HG03354 (cell line): ENCODE data around the gene ACOT12.

ENCODE experiments used
- ATAC-seq: cut with Tn5 transposase; IDR thresholded peaks from one replicate; pipeline ENCODE4 v1.9.1; 2021; ENCODE audit warnings: mild to moderate bottlenecking; ENCODE audit not compliant: unreplicated experiment, poor library complexity, severe bottlenecking

ACOT12 gene

GRCh38 chr5:81402192-81402930 is 8.4 kb upstream of the ACOT12 start:
- ATAC-seq = no peak

- no peak for ATAC-seq
These were observed 7.3 kb upstream of the ACOT12 start for GRCh38 chr5:81401266-81401665.

- ATAC-seq = no peak
These were observed 6.4 kb upstream of the ACOT12 start for GRCh38 chr5:81400375-81400774.

DNA sequence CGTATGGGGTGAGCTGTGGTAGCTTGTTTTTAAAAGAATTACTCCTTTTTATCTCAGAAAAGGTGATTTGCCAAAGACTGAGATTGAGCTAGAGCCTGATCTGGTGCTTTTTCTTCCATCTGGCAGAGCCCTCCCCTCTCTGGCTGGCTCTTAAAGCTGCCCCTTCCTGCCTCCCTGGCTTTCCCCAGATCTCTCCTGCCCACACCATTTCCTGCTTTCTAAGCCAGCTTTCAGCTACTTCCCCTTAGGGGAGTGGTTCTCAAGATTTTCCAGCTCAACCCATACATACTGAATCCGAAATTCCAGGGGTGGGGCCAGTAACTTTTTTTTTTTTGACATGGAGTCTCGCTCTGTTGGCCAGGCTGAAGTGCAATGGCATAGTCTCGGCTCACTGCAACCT is 4.8 kb upstream of the ACOT12 start:
- no peak for ATAC-seq

DNA sequence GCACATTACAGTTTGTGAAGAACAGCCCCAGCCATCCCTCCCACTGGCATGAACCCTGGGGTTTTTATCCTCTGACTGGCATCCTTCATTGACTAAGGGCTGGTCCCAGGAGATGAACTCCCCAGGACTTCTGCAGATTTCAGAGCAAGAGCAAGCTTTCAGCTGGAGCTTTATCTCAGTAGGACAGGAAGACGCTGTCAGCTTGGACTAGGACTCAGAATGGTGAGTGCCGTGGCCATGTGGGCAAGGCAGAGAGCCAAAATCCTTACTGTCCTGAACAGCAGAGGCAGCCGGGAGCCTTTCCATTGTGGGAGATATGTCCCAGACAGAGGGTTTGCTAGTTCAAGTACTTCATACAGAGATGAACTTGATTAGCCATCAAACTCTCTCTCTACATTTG is 3.2 kb upstream of the ACOT12 start:
- no peak for ATAC-seq

DNA sequence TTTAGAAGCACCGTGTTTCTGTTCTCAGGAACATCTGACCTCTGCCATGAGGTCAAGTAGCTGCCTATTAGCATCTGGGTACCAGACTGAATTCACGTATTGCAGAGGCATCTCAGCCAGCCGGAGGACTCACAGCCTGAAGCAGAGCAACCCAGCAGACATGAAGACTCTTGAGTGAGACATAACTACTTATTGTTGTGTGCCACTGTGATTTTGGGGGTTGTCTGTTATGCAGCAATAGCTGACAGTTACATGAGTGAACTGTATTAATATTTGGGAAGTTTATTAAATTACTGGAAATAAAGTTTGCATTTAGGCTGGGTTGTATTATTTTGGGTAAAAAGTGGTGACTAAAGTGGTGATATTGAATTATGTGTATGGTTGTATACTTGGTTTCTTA is 1.3 kb upstream of the ACOT12 start:
- no peak for ATAC-seq

DNA sequence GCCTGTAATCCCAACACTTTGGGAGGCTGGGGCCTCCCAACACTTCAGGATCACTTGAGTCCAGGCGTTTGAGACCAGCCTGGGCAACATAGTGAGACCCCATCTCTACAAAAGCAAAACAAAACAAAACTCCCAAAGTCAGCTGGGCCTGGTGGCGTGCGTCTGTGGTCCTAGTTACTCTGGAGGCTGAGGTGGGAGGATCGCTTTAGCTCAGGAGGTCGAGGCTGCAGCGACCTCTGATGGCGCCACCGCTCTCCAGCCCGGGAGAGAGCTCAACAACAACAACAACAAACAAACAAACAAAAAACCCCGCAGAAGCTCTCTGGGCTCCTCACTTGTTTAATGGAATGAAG is 528 bp downstream of the ACOT12 start:
- ATAC-seq = no peak

- ATAC-seq = no peak
These were observed 4.9 kb downstream of the ACOT12 start for GRCh38 chr5:81389025-81389424.

- no peak for ATAC-seq
These were observed 5.8 kb downstream of the ACOT12 start for GRCh38 chr5:81388169-81388568.

DNA sequence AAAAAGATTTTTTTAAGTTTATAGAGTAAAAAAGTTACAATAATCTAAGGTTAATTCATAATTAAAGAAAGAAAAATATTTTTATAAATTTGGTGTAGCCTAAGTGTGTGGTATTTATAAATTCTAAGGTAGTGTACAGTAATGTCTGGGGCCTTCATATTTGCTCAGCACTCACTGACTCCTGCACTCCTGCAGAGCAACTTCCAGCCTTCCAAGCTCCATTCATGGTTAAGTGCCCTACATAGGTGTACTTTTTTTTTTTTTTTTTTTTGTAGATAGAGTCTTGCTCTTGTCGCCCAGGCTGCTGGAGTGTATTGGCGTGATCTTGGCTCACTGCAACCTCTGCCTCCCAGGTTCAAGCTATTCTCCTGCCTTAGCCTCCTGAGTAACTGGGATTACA is 10.1 kb downstream of the ACOT12 start:
- ATAC-seq = no peak

DNA sequence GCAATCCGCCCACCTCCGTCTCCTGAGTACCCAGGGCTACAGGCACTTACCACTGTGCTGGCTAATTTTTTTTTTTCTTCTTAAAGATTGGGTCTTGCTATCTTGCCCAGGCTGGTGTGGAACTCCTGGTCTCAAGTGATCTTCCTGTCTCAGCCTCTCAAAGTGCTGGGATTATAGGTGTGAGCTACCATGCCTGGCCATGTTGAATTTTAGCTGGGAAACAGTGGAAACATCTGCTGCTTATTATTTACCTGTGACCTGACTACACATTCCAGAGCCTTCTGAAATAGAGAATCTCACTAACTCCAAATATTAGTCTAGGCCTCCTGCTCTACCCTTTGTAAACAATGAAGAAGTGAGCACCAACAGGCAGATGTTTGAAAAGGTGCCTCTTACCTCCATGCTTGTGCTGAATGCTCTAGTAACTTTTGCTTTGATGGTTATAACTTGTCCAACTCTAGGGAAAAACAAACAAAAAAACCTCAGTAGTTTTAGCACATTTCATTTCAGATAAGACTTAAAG is 22.5 kb downstream of the ACOT12 start:
- ATAC-seq = no peak

GRCh38 chr5:81370912-81371311 is 23.0 kb downstream of the ACOT12 start:
- no peak for ATAC-seq

- no peak for ATAC-seq
These were observed 28.4 kb downstream of the ACOT12 start for GRCh38 chr5:81365541-81365940.

DNA sequence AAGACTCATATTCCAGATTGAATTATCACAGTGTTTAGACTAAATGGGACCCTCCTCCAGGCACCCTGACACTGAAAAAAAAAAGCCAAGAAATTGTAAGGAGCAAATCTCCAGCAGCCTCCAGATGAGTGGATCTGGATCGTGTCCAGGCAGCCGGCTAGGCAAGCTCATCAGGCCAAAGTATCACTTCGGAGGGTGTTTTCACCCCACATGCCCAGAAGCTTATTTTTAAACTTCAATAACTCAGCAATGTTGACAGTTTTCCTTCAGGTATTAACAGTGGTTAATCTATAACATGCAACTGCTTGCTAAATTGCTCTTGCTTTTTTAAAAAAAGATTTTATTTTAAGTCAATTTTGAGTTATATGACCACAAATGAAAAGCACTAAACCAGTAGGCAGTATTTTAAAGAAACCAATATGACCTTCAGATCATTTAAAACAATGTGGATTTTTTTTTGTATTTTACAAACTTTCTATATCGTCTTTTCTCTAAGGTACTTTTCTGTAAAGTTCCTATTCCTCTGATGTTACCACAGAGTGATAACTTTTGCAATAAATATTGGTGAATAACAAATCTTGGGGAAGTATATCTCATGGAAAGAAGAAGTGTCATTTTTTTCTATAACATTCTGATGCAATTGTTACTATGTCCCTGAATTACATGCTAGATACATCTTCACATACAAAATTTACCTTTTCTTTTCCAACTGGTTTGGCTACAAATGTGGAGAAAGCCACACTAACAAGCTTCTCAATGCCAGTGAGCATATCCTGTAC is 30.7 kb downstream of the ACOT12 start:
- ATAC-seq = no peak

- no peak for ATAC-seq
These were observed 32.3 kb downstream of the ACOT12 start for GRCh38 chr5:81361600-81361999.

GRCh38 chr5:81360640-81361039 is 33.3 kb downstream of the ACOT12 start:
- no peak for ATAC-seq

- no peak for ATAC-seq
These were observed 34.1 kb downstream of the ACOT12 start for GRCh38 chr5:81359881-81360280.

DNA sequence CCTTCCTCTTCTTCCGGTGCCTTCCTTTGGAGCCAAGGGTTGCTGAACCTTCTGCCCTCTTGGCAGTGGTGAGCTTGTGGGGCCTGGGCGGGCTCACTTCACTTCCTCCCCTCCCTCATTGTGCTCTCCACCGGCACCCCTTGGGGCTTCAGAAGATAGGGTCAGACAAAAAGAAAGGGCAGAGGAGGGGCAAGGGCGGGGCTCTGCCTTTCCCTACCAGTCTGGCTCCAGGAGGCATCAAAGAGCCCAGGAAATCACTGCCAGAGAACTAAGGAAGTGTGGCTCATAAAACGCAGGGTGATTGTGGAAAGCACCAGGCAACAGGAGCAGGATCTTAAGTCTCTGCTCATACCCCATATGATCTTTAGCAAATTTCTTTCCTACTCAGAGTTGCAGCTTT is 34.8 kb downstream of the ACOT12 start:
- ATAC-seq = no peak

- ATAC-seq = no peak
These were observed 38.4 kb downstream of the ACOT12 start for GRCh38 chr5:81355291-81356251.

DNA sequence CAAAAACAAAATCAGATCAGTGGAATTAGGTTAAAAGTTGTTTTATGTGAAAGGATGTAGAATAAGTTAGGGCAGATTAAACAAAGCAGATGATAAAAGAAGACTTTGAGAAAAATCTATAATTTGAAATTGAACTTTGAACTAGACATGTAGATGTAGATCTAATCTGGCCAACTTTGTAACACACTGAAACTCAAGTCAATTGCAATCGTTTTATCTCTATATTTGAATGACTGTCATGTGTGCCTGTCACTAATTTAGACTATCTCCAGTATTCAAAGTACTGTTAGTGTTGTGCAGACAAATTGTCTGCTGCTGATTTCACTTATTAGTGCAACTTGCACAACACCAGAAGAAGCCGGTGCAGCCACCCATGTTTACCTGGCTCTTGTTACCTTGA is 39.8 kb downstream of the ACOT12 start:
- ATAC-seq = no peak
